Effector CD8-positive, alpha-beta T cell (primary cell): ENCODE measurements around the gene CC2D2A.

Experiments
- DNase-seq: peaks from one replicate; lab custom pipeline; 2025; lab: John Stamatoyannopoulos, UW

The CC2D2A gene

DNA sequence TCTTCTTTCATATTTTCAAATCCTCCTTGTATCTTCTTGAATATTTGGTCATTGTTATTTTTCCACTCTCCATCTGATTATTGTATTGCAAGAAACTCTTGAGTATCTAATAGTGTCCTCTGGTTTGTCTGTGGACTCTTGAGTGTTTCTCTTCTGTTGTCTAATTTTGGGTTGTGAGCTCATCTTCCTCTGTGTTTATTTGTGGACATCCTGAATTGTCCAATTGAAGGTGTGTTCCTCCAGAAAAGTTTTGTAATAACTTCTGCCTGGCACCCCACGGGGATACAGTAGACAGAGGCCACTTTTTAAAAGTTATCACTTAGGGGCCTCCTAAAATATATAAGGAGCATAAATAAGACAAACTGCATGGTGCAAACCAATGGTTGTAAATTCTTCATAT is 3.1 kb upstream of the CC2D2A start:
- DNase-seq, result no peak

GRCh38 chr4:15470128-15470475 is 420 bp downstream of the CC2D2A start:
- no peak for DNase-seq

DNA sequence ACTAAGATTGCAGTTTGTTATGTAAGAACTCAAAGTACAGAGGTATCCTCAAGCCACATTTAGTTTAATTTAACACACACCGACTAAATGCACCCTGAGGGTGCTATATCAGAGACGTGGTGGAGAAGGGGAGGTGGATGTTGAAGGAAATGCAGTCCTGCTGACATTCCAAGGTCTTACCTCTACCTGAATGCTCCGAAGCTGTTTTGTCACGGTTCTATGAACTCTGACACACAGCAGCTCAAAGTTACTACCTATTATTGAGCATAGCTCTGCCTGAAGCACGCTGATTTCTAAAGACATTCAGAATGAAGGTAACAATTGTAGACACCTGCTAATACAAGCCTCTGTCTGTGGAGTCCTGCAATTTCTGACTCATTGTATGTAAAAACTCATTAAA is 6.7 kb downstream of the CC2D2A start:
- DNase-seq, result no peak

- DNase-seq, result no peak
These were observed 9.0 kb downstream of the CC2D2A start for GRCh38 chr4:15478724-15479088.

- DNase-seq, result no peak
These were observed 9.6 kb downstream of the CC2D2A start for GRCh38 chr4:15479089-15479912.

DNA sequence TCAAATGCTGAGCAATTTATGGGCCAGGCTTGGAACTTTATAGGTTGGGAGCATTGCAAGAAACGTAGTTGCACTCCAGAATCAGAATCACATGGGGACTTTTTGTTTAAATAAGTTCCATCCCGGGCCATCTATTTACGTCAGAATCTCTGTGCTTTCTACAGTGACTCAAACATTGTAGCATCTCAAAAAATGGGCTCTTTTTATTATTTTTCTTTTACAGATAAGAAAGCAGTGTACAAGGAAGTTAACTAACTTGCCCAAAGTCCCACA is 10.2 kb downstream of the CC2D2A start:
- no peak for DNase-seq

DNA sequence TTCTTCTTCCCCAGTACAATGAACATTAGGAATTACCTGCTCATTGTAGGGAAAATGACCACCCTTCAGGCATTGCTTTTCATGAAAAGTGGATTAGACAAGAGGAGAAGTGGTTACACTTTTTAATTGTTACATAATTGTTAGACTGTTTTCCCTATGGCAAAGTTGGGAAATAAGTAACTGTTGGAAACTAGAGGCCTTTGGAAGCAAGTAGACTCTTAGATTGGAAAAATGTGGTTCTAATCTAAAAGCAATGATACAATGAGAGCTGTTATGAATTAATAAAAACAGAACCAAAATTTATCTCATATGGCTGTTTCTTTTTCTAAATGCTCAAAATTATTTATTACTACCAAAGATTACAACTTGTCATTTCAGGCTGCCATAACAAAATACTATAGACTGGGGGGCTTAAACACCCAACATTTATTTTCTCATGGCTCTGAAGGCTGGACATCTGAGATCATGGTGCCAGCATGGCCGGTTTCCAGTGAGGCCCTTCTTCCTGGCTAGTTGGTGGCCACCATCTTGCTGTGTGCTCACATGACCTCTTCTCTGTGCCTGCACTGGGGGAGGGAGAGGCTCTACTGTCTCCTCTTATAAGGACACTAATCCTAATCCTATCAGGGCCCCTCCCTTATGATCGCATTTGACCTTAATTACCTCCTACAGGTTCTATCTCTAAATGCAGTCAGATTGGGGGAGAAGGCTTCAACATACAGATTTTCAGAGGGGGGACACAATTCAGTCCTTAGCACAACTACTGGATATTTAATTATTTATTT is 12.5 kb downstream of the CC2D2A start:
- no peak for DNase-seq

DNA sequence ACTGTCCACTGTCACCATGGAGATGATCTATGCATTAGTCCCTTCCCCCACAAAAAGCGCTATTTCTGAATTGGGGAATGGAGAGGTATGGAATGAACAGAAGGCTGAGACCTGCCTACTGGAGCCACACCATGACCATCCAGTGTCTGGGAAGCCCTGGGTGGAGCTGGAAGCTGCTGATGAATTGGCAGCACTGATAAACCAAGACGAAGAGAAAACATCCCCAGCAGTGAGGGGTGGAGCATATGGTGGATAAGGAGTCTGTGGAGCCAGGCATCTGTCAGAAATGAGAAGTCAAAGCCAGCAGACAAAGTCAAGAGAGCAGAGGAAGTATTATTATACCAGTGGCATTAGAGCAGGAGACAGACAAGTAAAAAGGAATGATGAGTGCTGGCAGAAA is 13.2 kb downstream of the CC2D2A start:
- no peak for DNase-seq

- no peak for DNase-seq
These were observed 18.5 kb downstream of the CC2D2A start for GRCh38 chr4:15488136-15488535.

DNA sequence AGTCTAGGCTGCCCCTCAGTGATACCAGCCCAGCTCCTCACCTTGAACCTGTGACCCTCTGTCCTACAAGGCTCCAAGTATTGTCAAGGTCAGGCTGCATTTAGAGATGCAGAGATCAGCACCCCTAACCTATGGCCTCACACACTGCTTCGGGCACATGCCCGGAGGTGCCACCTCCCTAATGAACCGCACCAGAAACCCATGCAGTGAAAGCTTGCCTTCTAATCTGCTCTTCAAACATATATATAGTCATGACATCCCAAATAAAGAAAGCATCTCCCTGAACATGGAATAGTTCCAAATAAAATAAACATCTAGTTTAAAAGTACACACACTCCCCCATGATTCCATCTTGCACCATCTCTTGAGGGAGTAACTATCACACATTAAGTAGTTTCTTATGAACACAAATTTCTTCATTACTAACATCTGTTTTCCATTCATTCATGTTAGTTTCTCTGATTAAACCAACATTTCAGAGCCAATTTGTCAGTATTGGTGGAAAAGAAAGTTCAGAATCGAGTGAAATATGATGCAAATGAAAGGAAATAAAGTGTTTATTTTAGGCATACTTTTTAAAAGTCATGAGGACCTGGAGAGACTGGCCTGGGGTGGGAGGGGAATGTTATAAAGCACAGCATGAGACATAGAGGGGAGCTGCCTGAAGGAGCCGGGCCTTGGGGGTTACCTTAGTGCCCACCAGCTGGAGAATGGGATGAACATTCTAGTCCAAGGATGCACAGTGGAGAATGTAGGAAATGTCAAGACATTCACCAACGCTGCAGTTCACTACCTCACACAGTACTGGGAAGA is 19.2 kb downstream of the CC2D2A start:
- no peak for DNase-seq

- DNase-seq, result no peak
These were observed 19.9 kb downstream of the CC2D2A start for GRCh38 chr4:15489551-15489950.

- DNase-seq, result no peak
These were observed 23.7 kb downstream of the CC2D2A start for GRCh38 chr4:15493411-15493810.

- DNase-seq, result no peak
These were observed 25.9 kb downstream of the CC2D2A start for GRCh38 chr4:15495621-15496020.

DNA sequence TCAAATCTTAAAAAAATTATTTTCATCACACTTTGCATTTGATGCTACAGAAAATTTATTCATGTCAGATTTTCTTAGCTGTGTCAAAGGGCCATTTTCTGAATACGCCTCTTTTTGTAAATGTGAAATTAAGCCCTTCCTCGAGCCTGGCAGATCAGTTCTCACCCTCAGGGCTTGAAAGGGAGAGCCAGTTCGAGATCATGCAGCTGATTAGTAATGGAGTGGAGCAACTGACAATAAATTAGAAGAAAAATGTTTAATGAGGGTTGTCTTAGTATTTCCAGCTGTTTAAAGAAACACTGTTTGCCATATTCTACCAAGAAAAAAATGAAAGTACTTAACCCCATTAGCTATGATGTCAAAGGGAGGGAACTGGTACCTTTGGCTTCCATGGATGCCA is 28.7 kb downstream of the CC2D2A start:
- no peak for DNase-seq

- no peak for DNase-seq
These were observed 31.0 kb downstream of the CC2D2A start for GRCh38 chr4:15500701-15501100.

DNA sequence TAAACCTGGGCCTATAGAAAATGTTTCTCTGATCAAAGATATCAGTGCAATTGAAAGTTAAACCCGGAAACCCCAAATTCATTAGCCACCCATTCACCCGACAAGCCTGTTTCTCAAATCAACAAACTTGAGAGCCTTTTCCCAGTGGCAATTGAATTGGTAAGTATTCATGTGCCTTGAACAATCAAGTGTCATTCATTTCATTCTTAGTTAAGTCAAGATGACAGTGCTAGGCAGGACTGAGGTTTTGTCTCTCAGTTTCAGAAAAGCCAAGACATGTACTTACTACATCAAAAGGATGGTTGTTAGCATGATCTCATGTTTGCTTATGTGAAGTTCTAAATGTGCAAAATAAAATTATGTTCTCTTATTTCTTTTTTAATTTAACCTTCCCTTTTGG is 32.3 kb downstream of the CC2D2A start:
- no peak for DNase-seq

DNA sequence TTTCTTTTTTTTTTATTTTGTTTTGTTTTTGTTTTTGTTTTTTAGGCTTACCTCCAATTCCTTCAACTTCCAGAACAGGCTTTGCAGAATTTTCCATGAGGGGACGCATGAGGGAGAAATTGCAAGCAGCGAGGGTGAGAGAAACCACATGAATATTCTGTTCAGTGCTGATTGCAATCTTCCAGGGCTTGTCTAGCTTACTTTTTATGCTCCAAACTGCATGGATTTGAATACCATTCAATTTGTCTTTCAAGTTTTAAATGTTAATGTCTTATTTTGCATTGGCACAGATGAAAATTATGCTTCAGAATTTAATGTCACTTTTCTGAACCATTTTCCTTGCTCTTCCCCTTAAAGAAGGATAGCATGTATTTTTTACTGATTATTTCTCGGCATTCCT is 32.7 kb downstream of the CC2D2A start:
- DNase-seq, result no peak

GRCh38 chr4:15504041-15504440 is 34.4 kb downstream of the CC2D2A start:
- DNase-seq, result no peak

- DNase-seq, result no peak
These were observed 36.8 kb downstream of the CC2D2A start for GRCh38 chr4:15506464-15506863.

DNA sequence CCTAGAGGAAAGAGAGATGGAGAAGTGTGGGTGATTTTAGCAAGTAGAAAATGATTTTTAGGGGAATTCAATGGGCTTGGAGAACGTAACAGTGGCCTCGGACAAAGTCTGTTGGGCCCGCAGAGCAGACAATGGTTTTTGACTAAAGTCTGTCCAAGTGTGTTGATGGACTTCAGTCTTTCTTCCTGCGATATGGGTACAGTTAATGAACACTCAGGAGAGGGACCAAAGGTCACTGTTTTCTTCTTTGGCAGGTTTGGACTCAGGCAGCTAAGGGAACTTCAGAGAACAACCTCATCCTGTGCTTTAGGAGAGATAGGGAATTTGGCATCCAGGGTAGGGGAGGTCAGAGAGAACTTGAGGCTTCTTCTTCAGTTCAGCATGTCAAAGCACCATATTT is 38.0 kb downstream of the CC2D2A start:
- no peak for DNase-seq

GRCh38 chr4:15510961-15511360 is 41.3 kb downstream of the CC2D2A start:
- DNase-seq, result no peak

- DNase-seq, result no peak
These were observed 43.9 kb downstream of the CC2D2A start for GRCh38 chr4:15513545-15513944.

DNA sequence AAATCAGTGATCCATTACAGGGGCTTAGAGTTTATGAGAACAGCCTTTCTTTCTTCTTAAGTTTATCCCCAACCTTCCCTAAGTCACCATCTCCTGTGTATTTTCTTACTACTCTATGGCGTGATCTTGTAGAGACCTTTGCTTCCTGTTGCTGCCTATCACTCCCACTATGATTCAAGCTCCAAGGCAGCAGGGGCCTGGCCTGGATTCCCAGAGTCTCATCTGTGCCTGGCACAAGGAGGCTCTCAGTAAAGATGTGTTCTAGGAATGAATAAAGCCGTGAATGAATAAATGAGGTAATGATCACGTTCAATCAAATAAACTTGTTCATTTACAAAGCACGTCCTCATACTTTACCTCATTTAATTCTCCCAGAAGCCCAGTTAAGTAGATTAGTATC is 45.4 kb downstream of the CC2D2A start:
- no peak for DNase-seq
